Panc1 (cell line): ENCODE measurements around the gene TP63. TPM values are rescaled to one million over a fixed set of nuclear protein-coding genes. Genes with fewer than 3 reads are reported as not detected.

Source experiments
- ATAC-seq: fragments of 200-7000 bp; cut with Tn5 transposase; 2 replicates; pipeline ENCODE4 v1.9.1; 2020; ENCODE audit warnings: mild to moderate bottlenecking, moderate library complexity
- BruUV-seq: library from RNA; stranded (reverse); fragments of 400-500 nt; replicated peaks from 2 replicates; lab custom pipeline; 2021; lab: Mats Ljungman, UMichigan
- CTCF ChIA-PET: fragments of 300-600 bp; sonication (Branson Sonifier 250); formaldehyde crosslinking; loops from one replicate; lab custom pipeline; 2022; ENCODE audit warnings: antibody characterized with exemption; lab: Charles Lee
- POLR2A ChIA-PET: fragments of 300-600 bp; sonication (Branson Sonifier 250); formaldehyde crosslinking; loops from one replicate; lab custom pipeline; 2022; ENCODE audit warnings: antibody characterized with exemption; lab: Charles Lee
- DNase-seq: peaks from one replicate; pipeline ENCODE4 v3.0.0-alpha.2; 2010; ENCODE audit warnings: low read depth, low spot score
- H3K27ac ChIP-seq: 2 replicates; pipeline ENCODE4 v1.5.1; 2011; ENCODE audit warnings: mild to moderate bottlenecking, low read length, inconsistent platforms
- H3K27me3 ChIP-seq: fragments of 200-500 bp; sonication (Bioruptor generic); 2 replicates; pipeline ENCODE4 v1.6.0; 2014; ENCODE audit warnings: low read length, inconsistent platforms; ENCODE audit not compliant: control insufficient read depth, insufficient read depth
- H3K36me3 ChIP-seq: fragments of 200-500 bp; sonication (Bioruptor generic); 2 replicates; pipeline ENCODE4 v1.5.1; 2014; ENCODE audit warnings: inconsistent platforms, mild to moderate bottlenecking, low read length, moderate library complexity; ENCODE audit not compliant: control insufficient read depth, insufficient read depth
- H3K4me1 ChIP-seq: 2 replicates; pipeline ENCODE4 v1.5.1; 2011; ENCODE audit warnings: inconsistent platforms, mild to moderate bottlenecking, low read length, moderate library complexity; ENCODE audit not compliant: control insufficient read depth, insufficient read depth
- H3K4me3 ChIP-seq, 2 experiments: 2 replicates each; pipeline ENCODE4 v1.5.1; 2011 to 2012; ENCODE audit warnings: low read depth in 2 of 2, low read length in 2 of 2, mild to moderate bottlenecking in 2 of 2, inconsistent platforms in 1 of 2, moderate library complexity in 1 of 2
- H3K9me3 ChIP-seq: fragments of 200-500 bp; sonication (Bioruptor generic); 2 replicates; pipeline ENCODE4 v1.5.1; 2014; ENCODE audit warnings: low read depth, mild to moderate bottlenecking, inconsistent platforms, low read length, moderate library complexity; ENCODE audit not compliant: control insufficient read depth, insufficient read depth
- POLR2AphosphoS5 ChIP-seq: IDR thresholded peaks from 2 replicates; pipeline ENCODE4 v1.6.1; 2012; ENCODE audit warnings: mild to moderate bottlenecking, low read depth, low read length, moderate library complexity
- SIN3A ChIP-seq: IDR thresholded peaks from 2 replicates; pipeline ENCODE4 v1.6.1; 2012; ENCODE audit warnings: low read depth, mild to moderate bottlenecking, low read length, moderate library complexity, borderline replicate concordance; ENCODE audit not compliant: insufficient read depth
- TCF7L2 ChIP-seq: IDR thresholded peaks from 2 replicates; pipeline ENCODE4 v1.6.1; 2011; ENCODE audit warnings: mild to moderate bottlenecking, low read depth, low read length, inconsistent platforms
- in situ Hi-C: cut with HindIII; loops from 2 replicates; pipeline ENCODE4 v1.10.0; 2016; ENCODE audit warnings: low sequenced_read_pairs, low pct_unique_long_range_greater_than_20kb
- intact Hi-C: fragments of 100-400 bp; cut with micrococcal nuclease; formaldehyde crosslinking; loops from one replicate; pipeline ENCODE4 v1.10.0; 2022; ENCODE audit not compliant: unreplicated experiment
- total RNA-seq: library from RNA; stranded (reverse); gene quantifications from one replicate; pipeline ENCODE4 v1.2.1, GENCODE V29; 2021; ENCODE audit not compliant: unreplicated experiment
- TF ChIP-seq, protein P1 (sequence below), 2 experiments: IDR thresholded peaks; 2 replicates each; pipeline ENCODE4 v1.6.1; 2011 to 2012; ENCODE audit warnings: low read depth in 2 of 2, control low read depth in 1 of 2, low read length in 1 of 2, mild to moderate bottlenecking in 1 of 2, moderate library complexity in 1 of 2; ENCODE audit not compliant: insufficient read depth in 1 of 2
- TF ChIP-seq, protein P2 (sequence below): fragments of 450-650 bp; IDR thresholded peaks from 2 replicates; pipeline ENCODE4 v1.5.1; 2017; ENCODE audit warnings: mild to moderate bottlenecking

Gene TP63
- total RNA-seq, 1 experiment from 2014 or later: 0.51 TPM

DNA sequence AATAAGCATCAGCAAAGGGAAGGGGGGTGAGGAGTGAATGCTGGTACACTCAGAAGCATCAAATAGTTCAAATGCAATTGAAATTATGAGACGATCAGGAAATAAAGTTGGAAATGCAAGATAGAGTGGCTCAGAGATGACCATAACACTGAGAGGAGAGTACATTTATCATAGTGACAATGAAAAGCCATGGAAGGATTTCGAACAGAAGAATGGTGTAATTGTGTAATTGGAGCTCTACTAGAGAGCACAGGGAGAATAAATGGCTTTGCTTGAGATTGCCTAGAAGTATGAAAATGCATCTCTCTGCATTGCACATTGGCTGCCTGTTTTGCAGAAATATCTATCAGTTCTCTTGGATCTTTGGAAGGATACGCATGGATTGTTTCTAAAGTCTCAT, 163.3 kb downstream of the TP63 start:
- Histone ChIP-seq H3K27ac (no peak overlapping the region), H3K4me1 (no peaks in the 10 kb centered on the region), H3K4me3 (no peak overlapping the region), H3K27me3 (no peaks in the 10 kb centered on the region), H3K36me3 (no peaks in the 10 kb centered on the region), H3K9me3 (no peaks in the 10 kb centered on the region; the same call in 1 of the 2 replicates)
- intact Hi-C loops: loop anchor here (10.0 kb wide), 1 partner anchor 150 kb away; no protein-coding TSS in a partner anchor
- DNase-seq (no peak), ATAC-seq (no peak)
- TF ChIP-seq TCF7L2 (no peak), SIN3A (no peak), POLR2AphosphoS5 (no peak)
- TF ChIP-seq, protein P1, sequence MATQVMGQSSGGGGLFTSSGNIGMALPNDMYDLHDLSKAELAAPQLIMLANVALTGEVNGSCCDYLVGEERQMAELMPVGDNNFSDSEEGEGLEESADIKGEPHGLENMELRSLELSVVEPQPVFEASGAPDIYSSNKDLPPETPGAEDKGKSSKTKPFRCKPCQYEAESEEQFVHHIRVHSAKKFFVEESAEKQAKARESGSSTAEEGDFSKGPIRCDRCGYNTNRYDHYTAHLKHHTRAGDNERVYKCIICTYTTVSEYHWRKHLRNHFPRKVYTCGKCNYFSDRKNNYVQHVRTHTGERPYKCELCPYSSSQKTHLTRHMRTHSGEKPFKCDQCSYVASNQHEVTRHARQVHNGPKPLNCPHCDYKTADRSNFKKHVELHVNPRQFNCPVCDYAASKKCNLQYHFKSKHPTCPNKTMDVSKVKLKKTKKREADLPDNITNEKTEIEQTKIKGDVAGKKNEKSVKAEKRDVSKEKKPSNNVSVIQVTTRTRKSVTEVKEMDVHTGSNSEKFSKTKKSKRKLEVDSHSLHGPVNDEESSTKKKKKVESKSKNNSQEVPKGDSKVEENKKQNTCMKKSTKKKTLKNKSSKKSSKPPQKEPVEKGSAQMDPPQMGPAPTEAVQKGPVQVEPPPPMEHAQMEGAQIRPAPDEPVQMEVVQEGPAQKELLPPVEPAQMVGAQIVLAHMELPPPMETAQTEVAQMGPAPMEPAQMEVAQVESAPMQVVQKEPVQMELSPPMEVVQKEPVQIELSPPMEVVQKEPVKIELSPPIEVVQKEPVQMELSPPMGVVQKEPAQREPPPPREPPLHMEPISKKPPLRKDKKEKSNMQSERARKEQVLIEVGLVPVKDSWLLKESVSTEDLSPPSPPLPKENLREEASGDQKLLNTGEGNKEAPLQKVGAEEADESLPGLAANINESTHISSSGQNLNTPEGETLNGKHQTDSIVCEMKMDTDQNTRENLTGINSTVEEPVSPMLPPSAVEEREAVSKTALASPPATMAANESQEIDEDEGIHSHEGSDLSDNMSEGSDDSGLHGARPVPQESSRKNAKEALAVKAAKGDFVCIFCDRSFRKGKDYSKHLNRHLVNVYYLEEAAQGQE (IDR thresholded peaks at IDR 0.05; ENCODE audit: insufficient read depth in 1 of 2, low read depth in 2 of 2, low read length in 1 of 2): no peak
- TF ChIP-seq, protein P2, sequence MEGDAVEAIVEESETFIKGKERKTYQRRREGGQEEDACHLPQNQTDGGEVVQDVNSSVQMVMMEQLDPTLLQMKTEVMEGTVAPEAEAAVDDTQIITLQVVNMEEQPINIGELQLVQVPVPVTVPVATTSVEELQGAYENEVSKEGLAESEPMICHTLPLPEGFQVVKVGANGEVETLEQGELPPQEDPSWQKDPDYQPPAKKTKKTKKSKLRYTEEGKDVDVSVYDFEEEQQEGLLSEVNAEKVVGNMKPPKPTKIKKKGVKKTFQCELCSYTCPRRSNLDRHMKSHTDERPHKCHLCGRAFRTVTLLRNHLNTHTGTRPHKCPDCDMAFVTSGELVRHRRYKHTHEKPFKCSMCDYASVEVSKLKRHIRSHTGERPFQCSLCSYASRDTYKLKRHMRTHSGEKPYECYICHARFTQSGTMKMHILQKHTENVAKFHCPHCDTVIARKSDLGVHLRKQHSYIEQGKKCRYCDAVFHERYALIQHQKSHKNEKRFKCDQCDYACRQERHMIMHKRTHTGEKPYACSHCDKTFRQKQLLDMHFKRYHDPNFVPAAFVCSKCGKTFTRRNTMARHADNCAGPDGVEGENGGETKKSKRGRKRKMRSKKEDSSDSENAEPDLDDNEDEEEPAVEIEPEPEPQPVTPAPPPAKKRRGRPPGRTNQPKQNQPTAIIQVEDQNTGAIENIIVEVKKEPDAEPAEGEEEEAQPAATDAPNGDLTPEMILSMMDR: no peak
- in situ Hi-C loops: no loop called here
- POLR2A ChIA-PET: interaction anchor here (0.6 kb wide), 1 partner anchor 270 kb away, joined by 7 read pairs; no protein-coding TSS in a partner anchor
- CTCF ChIA-PET: no interaction called here
- no TSS peak for BruUV-seq

DNA sequence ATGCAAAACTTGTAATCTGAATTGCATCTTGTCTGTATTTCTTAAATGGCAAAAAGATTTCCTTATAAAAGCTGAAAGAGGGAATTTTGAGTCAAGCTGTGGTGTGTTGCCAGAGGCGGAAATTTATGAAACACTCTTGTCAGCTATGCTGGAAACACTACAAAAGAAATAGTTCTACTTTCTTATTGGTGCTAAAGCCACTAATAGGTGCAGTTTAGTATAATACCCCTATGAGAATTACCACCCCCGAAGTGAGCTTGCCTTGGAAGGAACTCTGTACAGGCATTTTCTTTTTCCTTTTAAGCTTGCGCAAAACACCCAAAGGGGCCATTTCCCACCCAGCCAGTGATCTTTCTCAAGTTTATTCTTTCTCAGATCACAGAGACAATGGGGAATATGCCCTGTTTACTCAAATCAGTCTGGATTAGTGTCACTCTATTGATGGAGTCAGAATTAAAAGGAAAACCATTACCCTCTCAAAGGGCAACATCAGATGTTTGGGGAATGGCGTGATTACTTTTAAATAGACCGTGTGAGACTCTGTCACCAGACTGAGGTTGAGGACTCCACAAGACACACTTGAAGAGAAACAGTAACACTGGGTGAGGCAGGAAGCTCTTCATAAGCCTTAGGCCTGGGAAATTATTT, 166.0 kb downstream of the TP63 start:
- no peak overlapping the region for H3K27ac ChIP-seq
- CTCF ChIA-PET: no interaction called here

More for the DNA sequence above, 166.0 kb downstream of the TP63 start:
- ATAC-seq: no peak
- H3K4me1 ChIP-seq: no peaks in the 10 kb centered on the region
- intact Hi-C loops (loop anchor here (10.0 kb wide), 1 partner anchor 148 kb away; no protein-coding TSS in a partner anchor), in situ Hi-C loops (no loop called here)
- no peak for DNase-seq
- H3K36me3 ChIP-seq: no peaks in the 10 kb centered on the region
- no peaks in the 10 kb centered on the region; the same call in 1 of the 2 replicates for H3K9me3 ChIP-seq
- TF ChIP-seq SIN3A (no peak), POLR2AphosphoS5 (no peak), TCF7L2 (no peak)
- TF ChIP-seq, protein P2: no peak
- TF ChIP-seq, protein P1 (IDR thresholded peaks at IDR 0.05; ENCODE audit: insufficient read depth in 1 of 2, low read depth in 2 of 2, low read length in 1 of 2): no peak
- no peak overlapping the region for H3K4me3 ChIP-seq
- no peaks in the 10 kb centered on the region for H3K27me3 ChIP-seq
- POLR2A ChIA-PET: no interaction called here
- BruUV-seq: no TSS peak
